GM12878 (cell line): ENCODE data around the gene SSH2. TPM values are rescaled to one million over a fixed set of nuclear protein-coding genes. Genes with fewer than 3 reads are reported as not detected.

Experiments used
- ATAC-seq: fragments of 200-7000 bp; cut with Tn5 transposase; 3 replicates; pipeline ENCODE4 v1.9.1; 2020; ENCODE audit warnings: mild to moderate bottlenecking, moderate library complexity
- BruUV-seq: library from RNA; stranded (reverse); fragments of 400-500 nt; replicated peaks from 2 replicates; lab custom pipeline; 2021; lab: Mats Ljungman, UMichigan
- CTCF ChIA-PET: fragments of 300-600 bp; sonication (Branson Sonifier 250); formaldehyde crosslinking; extraction: SDS; loops from one replicate; lab custom pipeline; 2021; ENCODE audit warnings: inconsistent platforms; lab: Yijun Ruan, JAX
- POLR2A ChIA-PET: fragments of 350-600 bp; formaldehyde crosslinking; extraction: SDS; loops from one replicate; lab custom pipeline; 2021; ENCODE audit warnings: inconsistent platforms; lab: Charles Lee
- RAD21 ChIA-PET: fragments of 300-600 bp; sonication (Branson Sonifier 250); formaldehyde crosslinking; loops from one replicate; lab custom pipeline; 2023; ENCODE audit warnings: antibody characterized with exemption; ENCODE audit not compliant: unreplicated experiment; lab: Charles Lee
- SMC1A ChIA-PET: fragments of 300-600 bp; sonication (Branson Sonifier 250); formaldehyde crosslinking; loops from one replicate; lab custom pipeline; 2023; ENCODE audit not compliant: unreplicated experiment, uncharacterized antibody; lab: Charles Lee
- DNase-seq: peaks from one replicate; pipeline ENCODE4 v3.0.0-alpha.2; 2011; ENCODE audit warnings: low read depth, low spot score
- FAIRE-seq: peaks from 3 replicates; lab custom pipeline; 2011; peaks lifted over from hg19 to GRCh38; lab: Jason Lieb, UNC
- H2AFZ ChIP-seq: 2 replicates; pipeline ENCODE4 v1.6.0; 2011; ENCODE audit warnings: low read depth, low read length, control low read depth; ENCODE audit not compliant: control insufficient read depth
- H3K27ac ChIP-seq: 2 replicates; pipeline ENCODE4 v1.5.1; 2011; ENCODE audit warnings: control low read depth; ENCODE audit not compliant: control insufficient read depth, insufficient read depth
- H3K27me3 ChIP-seq, 2 experiments: replicated peaks in 1 of 2; 2 replicates each; pipeline versions ENCODE4 v1.6.0 to v1.6.1; 2011; ENCODE audit warnings: low read length in 1 of 2; ENCODE audit not compliant: control insufficient read depth in 2 of 2, insufficient read depth in 2 of 2
- H3K36me3 ChIP-seq, 2 experiments: 2 replicates each; pipeline ENCODE4 v1.5.1; 2011; ENCODE audit warnings: low read length in 1 of 2; ENCODE audit not compliant: control insufficient read depth in 2 of 2, insufficient read depth in 2 of 2
- H3K4me1 ChIP-seq: 2 replicates; pipeline ENCODE4 v1.6.1; 2011; ENCODE audit warnings: mild to moderate bottlenecking, low read length, moderate library complexity, mixed read lengths; ENCODE audit not compliant: control insufficient read depth, insufficient read depth
- H3K4me2 ChIP-seq: 2 replicates; pipeline ENCODE4 v1.6.0; 2011; ENCODE audit warnings: control low read depth; ENCODE audit not compliant: control insufficient read depth, insufficient read depth
- H3K4me3 ChIP-seq: fragments of 200-600 bp; sonication (generic); 2 replicates; pipeline ENCODE4 v1.5.1; 2016
- H3K79me2 ChIP-seq: 2 replicates; pipeline ENCODE4 v1.6.0; 2011; ENCODE audit warnings: low read length; ENCODE audit not compliant: control insufficient read depth, insufficient read depth
- H3K9ac ChIP-seq: 2 replicates; pipeline ENCODE4 v1.8.0; 2011; ENCODE audit warnings: low read length, control low read depth, mixed read lengths; ENCODE audit not compliant: control insufficient read depth, insufficient read depth
- H3K9me3 ChIP-seq: replicated peaks from 3 replicates; pipeline ENCODE4 v1.5.1; 2011; ENCODE audit warnings: mild to moderate bottlenecking, low read length; ENCODE audit not compliant: control insufficient read depth, insufficient read depth
- H4K20me1 ChIP-seq: 2 replicates; pipeline ENCODE4 v1.6.0; 2011; ENCODE audit not compliant: control insufficient read depth, insufficient read depth
- CHD4 ChIP-seq: fragments of 200-600 bp; sonication (generic); IDR thresholded peaks from 2 replicates; pipeline ENCODE4 v1.6.1; 2016; ENCODE audit warnings: mild to moderate bottlenecking
- DPF2 ChIP-seq: fragments of 450-650 bp; IDR thresholded peaks from 2 replicates; pipeline ENCODE4 v1.6.1; 2017; ENCODE audit warnings: mild to moderate bottlenecking
- FOS ChIP-seq: IDR thresholded peaks from 3 replicates; pipeline ENCODE4 v1.6.1; 2011; ENCODE audit warnings: borderline replicate concordance; ENCODE audit not compliant: insufficient read length; ENCODE audit errors: extremely low read depth
- FOXM1 ChIP-seq: IDR thresholded peaks from 2 replicates; pipeline ENCODE4 v1.6.1; 2012; ENCODE audit warnings: low read depth, mild to moderate bottlenecking, inconsistent platforms, low read length, moderate library complexity
- PAX8 ChIP-seq: fragments of 450-650 bp; IDR thresholded peaks from 2 replicates; pipeline ENCODE4 v1.6.1; 2017; ENCODE audit warnings: mild to moderate bottlenecking, moderate library complexity
- POLR2AphosphoS2 ChIP-seq: IDR thresholded peaks from 2 replicates; pipeline ENCODE4 v1.6.1; 2011; ENCODE audit warnings: low read depth, mild to moderate bottlenecking, low read length, improper control_type of control experiment, moderate library complexity
- RBBP5 ChIP-seq: fragments of 200-600 bp; sonication (generic); conservative IDR thresholded peaks from 2 replicates; pipeline ENCODE4 v1.6.1; 2016
- SMAD5 ChIP-seq: IDR thresholded peaks from 2 replicates; pipeline ENCODE4 v1.6.1; 2016; ENCODE audit warnings: antibody characterized with exemption, low read depth
- ZNF24 ChIP-seq: fragments of 450-650 bp; IDR thresholded peaks from 2 replicates; pipeline ENCODE4 v1.6.1; 2017; ENCODE audit warnings: antibody characterized with exemption, mild to moderate bottlenecking
- WGBS: methylation state at CpG from one replicate; pipeline ENCODE4 v1.1.6; 2016; ENCODE audit warnings: low lambda C conversion rate; ENCODE audit not compliant: insufficient replicate concordance, insufficient coverage; ENCODE audit errors: missing lambda C conversion rate; 5-methylcytosine and 5-hydroxymethylcytosine counted together
- in situ Hi-C: fragments of 300-500 bp; cut with MboI; formaldehyde crosslinking; loops from 9 replicates; pipeline ENCODE4 v1.14.3; 2018; ENCODE audit warnings: mixed read lengths
- intact Hi-C: fragments of 100-400 bp; cut with micrococcal nuclease; formaldehyde crosslinking; loops from one replicate; pipeline ENCODE4 v1.14.2; 2022; ENCODE audit not compliant: unreplicated experiment
- polyA plus RNA-seq, 11 experiments: library from polyadenylated mRNA; depleted of rRNA in 4 of 11; unstranded in 6 of 11; stranded (reverse) in 5 of 11; fragments of >200 nt; fragmentation: Nextera tagmentation in 4 of 11; fragmentation: Illumina TruSeq in 1 of 11; extraction: Ambion mirVana in 4 of 11; extraction: Trizol in 1 of 11; gene quantifications; 1 replicate in 1 of 11; 2 replicates in 10 of 11; pipeline versions ENCODE4 v1.2.1 to v1.2.3, GENCODE V29; 2011 to 2016; ENCODE audit warnings: inconsistent platforms in 2 of 11, missing spikeins in 2 of 11, low read depth in 1 of 11
- total RNA-seq, 4 experiments: library from RNA; depleted of rRNA in 3 of 4; stranded (reverse); fragments of >200 nt in 3 of 4; fragmentation: Illumina TruSeq in 1 of 4; extraction: Trizol in 1 of 4; gene quantifications; 2 replicates each; pipeline versions ENCODE4 v1.2.1 to v1.2.3, GENCODE V29; 2013 to 2021
- TF ChIP-seq, protein P1 (sequence below): IDR thresholded peaks from 2 replicates; pipeline ENCODE4 v1.6.1; 2012; ENCODE audit warnings: low read depth, low read length, improper control_type of control experiment
- TF ChIP-seq, protein P2 (sequence below): fragments of 450-650 bp; IDR thresholded peaks from 2 replicates; pipeline ENCODE4 v1.6.1; 2016; ENCODE audit warnings: mild to moderate bottlenecking

SSH2 gene
- total and polyA plus RNA-seq, 10 of the 15 experiments (the other 5 are each of a cell fraction or from before 2014, with no cell fraction given) = 9.3 to 65.9 (median 34.0) TPM

- Histone ChIP-seq H3K9ac (peak overlapping the region; percentile 78), H4K20me1 (no peaks in the 10 kb centered on the region), H3K4me1 (peaks cover 48% of the 10 kb centered on the region), H3K79me2 (peaks cover 33% of the 10 kb centered on the region), H3K4me3 (peak overlapping the region; percentile 94), H2AFZ (no peak overlapping the region), H3K36me3 (no peaks in the 10 kb centered on the region; a peak in 2 of 4 replicates), H3K4me2 (peak overlapping the region; percentile 89), H3K9me3 (no peaks in the 10 kb centered on the region), H3K27me3 (no peaks in the 10 kb centered on the region), H3K27ac (no peak overlapping the region)
- intact Hi-C loops = no loop called here
- DNase-seq (no peak), ATAC-seq (no peak), FAIRE-seq (no peak)
- ChIA-PET RAD21 (interaction anchor here (0.8 to 2.0 kb wide), 6 partner anchors 17 to 344 kb away, joined by 3 to 11 read pairs (median 4); no protein-coding TSS in a partner anchor), CTCF (interaction anchor here (0.6 to 6.7 kb wide), 8 partner anchors 9 to 344 kb away, joined by 3 to 82 read pairs (median 6); no protein-coding TSS in a partner anchor), SMC1A (interaction anchor here (1.0 to 2.9 kb wide), 5 partner anchors 13 to 218 kb away, joined by 3 to 15 read pairs (median 3); no protein-coding TSS in a partner anchor), POLR2A (interaction anchor here (0.6 to 3.1 kb wide), 4 partner anchors 8 to 30 kb away, joined by 4 to 9 read pairs (median 6); no protein-coding TSS in a partner anchor)
- no TSS peak for BruUV-seq
- no peak for TF ChIP-seq RBBP5
- TF ChIP-seq SMAD5 = no peak
- no peak for TF ChIP-seq DPF2
- TF ChIP-seq FOXM1 = no peak
- no peak for TF ChIP-seq ZNF24
- no peak for TF ChIP-seq POLR2AphosphoS2
- no peak for TF ChIP-seq FOS
- TF ChIP-seq, protein P1, sequence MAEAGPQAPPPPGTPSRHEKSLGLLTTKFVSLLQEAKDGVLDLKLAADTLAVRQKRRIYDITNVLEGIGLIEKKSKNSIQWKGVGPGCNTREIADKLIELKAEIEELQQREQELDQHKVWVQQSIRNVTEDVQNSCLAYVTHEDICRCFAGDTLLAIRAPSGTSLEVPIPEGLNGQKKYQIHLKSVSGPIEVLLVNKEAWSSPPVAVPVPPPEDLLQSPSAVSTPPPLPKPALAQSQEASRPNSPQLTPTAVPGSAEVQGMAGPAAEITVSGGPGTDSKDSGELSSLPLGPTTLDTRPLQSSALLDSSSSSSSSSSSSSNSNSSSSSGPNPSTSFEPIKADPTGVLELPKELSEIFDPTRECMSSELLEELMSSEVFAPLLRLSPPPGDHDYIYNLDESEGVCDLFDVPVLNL = no peak
- TF ChIP-seq, protein P2, sequence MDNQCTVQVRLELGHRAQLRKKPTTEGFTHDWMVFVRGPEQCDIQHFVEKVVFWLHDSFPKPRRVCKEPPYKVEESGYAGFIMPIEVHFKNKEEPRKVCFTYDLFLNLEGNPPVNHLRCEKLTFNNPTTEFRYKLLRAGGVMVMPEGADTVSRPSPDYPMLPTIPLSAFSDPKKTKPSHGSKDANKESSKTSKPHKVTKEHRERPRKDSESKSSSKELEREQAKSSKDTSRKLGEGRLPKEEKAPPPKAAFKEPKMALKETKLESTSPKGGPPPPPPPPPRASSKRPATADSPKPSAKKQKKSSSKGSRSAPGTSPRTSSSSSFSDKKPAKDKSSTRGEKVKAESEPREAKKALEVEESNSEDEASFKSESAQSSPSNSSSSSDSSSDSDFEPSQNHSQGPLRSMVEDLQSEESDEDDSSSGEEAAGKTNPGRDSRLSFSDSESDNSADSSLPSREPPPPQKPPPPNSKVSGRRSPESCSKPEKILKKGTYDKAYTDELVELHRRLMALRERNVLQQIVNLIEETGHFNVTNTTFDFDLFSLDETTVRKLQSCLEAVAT = no peak
- no peak for TF ChIP-seq PAX8
- TF ChIP-seq CHD4 = no peak
- in situ Hi-C loops = no loop called here
- whole genome bisulfite sequencing = 88% methylated on average over 6 of the region's 6 CpGs
Observed at GRCh38 chr17:29587591-29587990, 342.4 kb downstream of the SSH2 start.
